CD14-positive monocyte (primary cell): ENCODE measurements around the gene THSD7A. TPM values are rescaled to one million over a fixed set of nuclear protein-coding genes. Genes with fewer than 3 reads are reported as not detected.

Source experiments
- DNase-seq, 3 donors: peaks; one replicate each; pipeline ENCODE4 v3.0.0-alpha.2; 2011 to 2022
- H2AFZ ChIP-seq: 2 replicates; pipeline ENCODE4 v1.6.0; 2012; ENCODE audit warnings: mild to moderate bottlenecking, low read depth, low read length, inconsistent platforms; ENCODE audit not compliant: insufficient read depth, poor library complexity, severe bottlenecking
- H3K27ac ChIP-seq, 2 donors: 1 replicate in 1 of 2; 2 replicates in 1 of 2; pipeline ENCODE4 v1.5.1; 2012 to 2013; ENCODE audit warnings: low read length in 2 of 2, control low read depth in 1 of 2, inconsistent platforms in 1 of 2, low read depth in 1 of 2, mild to moderate bottlenecking in 1 of 2
- H3K27me3 ChIP-seq, 2 donors: one replicate each; pipeline versions ENCODE4 v1.6.0 to v1.6.1; 2011 to 2013; ENCODE audit warnings: low read length in 2 of 2; ENCODE audit not compliant: control insufficient read depth in 2 of 2, insufficient read depth in 2 of 2
- H3K36me3 ChIP-seq, 2 donors: replicated peaks in 1 of 2; 1 replicate in 1 of 2; 2 replicates in 1 of 2; pipeline versions ENCODE4 v1.5.1 to v1.6.1; 2012 to 2013; ENCODE audit warnings: low read length in 2 of 2, control low read depth in 1 of 2, inconsistent platforms in 1 of 2, mild to moderate bottlenecking in 1 of 2; ENCODE audit not compliant: insufficient read depth in 2 of 2, control insufficient read depth in 1 of 2
- H3K4me1 ChIP-seq, 2 donors: 1 replicate in 1 of 2; 2 replicates in 1 of 2; pipeline versions ENCODE4 v1.5.1 to v1.6.1; 2012 to 2013; ENCODE audit warnings: low read length in 2 of 2, control low read depth in 1 of 2, inconsistent platforms in 1 of 2, mild to moderate bottlenecking in 1 of 2, moderate library complexity in 1 of 2; ENCODE audit not compliant: insufficient read depth in 2 of 2, control insufficient read depth in 1 of 2
- H3K4me2 ChIP-seq: replicated peaks from 2 replicates; pipeline ENCODE3; 2012; ENCODE audit warnings: low read length, moderate library complexity, mild to moderate bottlenecking; ENCODE audit not compliant: poor library complexity, severe bottlenecking; ENCODE audit errors: extremely low read depth
- H3K4me3 ChIP-seq, 3 experiments: fragments of 200-600 bp in 1 of 3; sonication (generic) in 1 of 3; replicated peaks in 1 of 3; 1 replicate in 2 of 3; 2 replicates in 1 of 3; pipeline ENCODE4 v1.5.1; 2011 to 2013; ENCODE audit warnings: low read length in 3 of 3, mild to moderate bottlenecking in 3 of 3, control low read depth in 2 of 3, low read depth in 2 of 3, inconsistent platforms in 1 of 3, moderate library complexity in 1 of 3
- H3K79me2 ChIP-seq: 2 replicates; pipeline ENCODE4 v1.6.0; 2012; ENCODE audit warnings: mild to moderate bottlenecking, control low read depth, inconsistent platforms, low read length, moderate library complexity; ENCODE audit not compliant: insufficient read depth
- H3K9ac ChIP-seq: 2 replicates; pipeline ENCODE4 v1.6.0; 2017; ENCODE audit warnings: low read length, mild to moderate bottlenecking; ENCODE audit not compliant: insufficient read depth, poor library complexity, severe bottlenecking
- H3K9me3 ChIP-seq, 2 donors: replicated peaks in 1 of 2; 1 replicate in 1 of 2; 2 replicates in 1 of 2; pipeline versions ENCODE4 v1.5.1 to v1.6.1; 2012 to 2013; ENCODE audit warnings: low read length in 2 of 2, control low read depth in 1 of 2; ENCODE audit not compliant: control insufficient read depth in 1 of 2, insufficient read depth in 1 of 2
- H4K20me1 ChIP-seq: 2 replicates; pipeline ENCODE4 v1.6.0; 2012; ENCODE audit warnings: mild to moderate bottlenecking, low read length, control low read depth, moderate library complexity; ENCODE audit not compliant: insufficient read depth
- H3K27ac Mint-ChIP-seq, 7 donors: one replicate each; pipeline ENCODE4 v1.8.0; 2020; ENCODE audit warnings: mild to moderate bottlenecking in 7 of 7, mixed read lengths in 7 of 7, moderate library complexity in 6 of 7, inconsistent platforms in 2 of 7
- H3K27me3 Mint-ChIP-seq, 3 donors: one replicate each; pipeline ENCODE4 v1.8.0; 2021 to 2022; ENCODE audit warnings: low read depth in 3 of 3, mild to moderate bottlenecking in 3 of 3, mixed read lengths in 3 of 3, moderate library complexity in 3 of 3, inconsistent platforms in 1 of 3
- H3K36me3 Mint-ChIP-seq, 2 donors: one replicate each; pipeline ENCODE4 v1.8.0; 2020; ENCODE audit warnings: mixed read lengths in 2 of 2, inconsistent platforms in 1 of 2, mild to moderate bottlenecking in 1 of 2
- H3K4me1 Mint-ChIP-seq: one replicate; pipeline ENCODE4 v1.8.0; 2020; ENCODE audit warnings: mild to moderate bottlenecking, mixed read lengths
- H3K4me3 Mint-ChIP-seq, 2 donors: one replicate each; pipeline ENCODE4 v1.8.0; 2020; ENCODE audit warnings: mild to moderate bottlenecking in 2 of 2, mixed read lengths in 2 of 2, moderate library complexity in 1 of 2
- H3K9me3 Mint-ChIP-seq, 7 donors: one replicate each; pipeline ENCODE4 v1.8.0; 2020 to 2022; ENCODE audit warnings: mixed read lengths in 7 of 7, mild to moderate bottlenecking in 6 of 7, moderate library complexity in 6 of 7, inconsistent platforms in 2 of 7
- CTCF ChIP-seq: fragments of 200-600 bp; IDR thresholded peaks from one replicate; pipeline ENCODE4 v1.8.0; 2022; ENCODE audit warnings: antibody characterized with exemption, mild to moderate bottlenecking
- WGBS: methylation state at CpG from one replicate; pipeline ENCODE4 v1.1.5; 2013; ENCODE audit warnings: missing lambda C conversion rate; ENCODE audit not compliant: insufficient coverage; 5-methylcytosine and 5-hydroxymethylcytosine counted together
- intact Hi-C, 2 donors: fragments of 100-400 bp; cut with micrococcal nuclease; formaldehyde crosslinking; loops; one replicate each; pipeline versions ENCODE4 v1.15.0 to v1.15.1; 2023
- polyA plus RNA-seq, 3 donors: library from polyadenylated mRNA; depleted of rRNA in 1 of 3; unstranded in 2 of 3; stranded (reverse) in 1 of 3; fragments of 300-500 nt in 2 of 3; fragments of >200 nt in 1 of 3; fragmentation: Illumina TruSeq in 2 of 3; gene quantifications; 1 replicate in 2 of 3; 2 replicates in 1 of 3; pipeline ENCODE4 v1.2.3, GENCODE V29; 2012 to 2021

THSD7A gene
- polyA plus RNA-seq, 3 donors: under 0.01 TPM; not detected in 2

- Mint-ChIP-seq H3K36me3 (no peaks in the 10 kb centered on the region), H3K9me3 (peaks cover 0 to 2% (median 0%) of the 10 kb centered on the region in 7 donors), H3K4me3 (no peak overlapping the region), H3K4me1 (peaks cover 20% of the 10 kb centered on the region), H3K27ac (peak overlapping the region in 2 of 7 donors; percentile 6 to 56), H3K27me3 (peaks cover 0 to 2% (median 1%) of the 10 kb centered on the region in 3 donors)
- Histone ChIP-seq H3K4me2 (peak overlapping the region; percentile 16), H2AFZ (no peak overlapping the region), H3K4me3 (no peak overlapping the region), H3K36me3 (no peaks in the 10 kb centered on the region), H3K9ac (no peak overlapping the region), H3K27me3 (no peaks in the 10 kb centered on the region), H4K20me1 (no peaks in the 10 kb centered on the region), H3K27ac (peak overlapping the region in 1 of 2 donors; percentile 46), H3K9me3 (no peaks in the 10 kb centered on the region), H3K79me2 (no peaks in the 10 kb centered on the region), H3K4me1 (peaks cover 4 to 13% of the 10 kb centered on the region in 2 donors)
- WGBS: no CpG with 5 or more reads among the region's 3 CpGs
- DNase-seq: peak in 2 of 3 donors; percentile 10 to 35
- TF ChIP-seq CTCF: no peak
- intact Hi-C loops: no loop called here
Observed at GRCh38 chr7:11478882-11479281, 353.1 kb downstream of the THSD7A start.

DNA sequence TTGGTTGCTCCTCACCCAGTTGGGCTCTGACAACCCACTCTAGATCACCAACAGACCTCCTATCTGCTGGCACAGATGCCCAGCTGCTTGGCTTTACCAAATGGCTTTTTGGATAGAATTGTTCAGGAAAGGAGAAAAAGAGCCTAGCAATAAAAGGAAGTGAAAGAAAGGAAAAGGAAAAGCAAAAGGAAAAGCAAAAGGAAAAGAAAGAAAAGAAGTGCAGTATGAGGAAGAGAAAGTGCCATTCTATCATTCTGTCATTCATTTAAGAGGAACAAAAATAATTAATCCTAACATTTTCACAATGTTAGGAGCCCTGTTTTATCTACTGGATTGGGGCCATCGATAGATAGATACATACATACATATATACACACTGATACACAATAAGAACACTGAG lies 353.6 kb downstream of the THSD7A start:
- peak overlapping the region in 1 of 2 donors; percentile 46 for H3K27ac ChIP-seq
- Mint-ChIP-seq H3K4me1 (peaks cover 18% of the 10 kb centered on the region), H3K27ac (peak overlapping the region in 3 of 7 donors; percentile 6 to 56 (median 29)), H3K27me3 (peaks cover 0 to 2% (median 1%) of the 10 kb centered on the region in 3 donors), H3K4me3 (no peak overlapping the region), H3K36me3 (no peaks in the 10 kb centered on the region), H3K9me3 (peaks cover 0 to 2% (median 0%) of the 10 kb centered on the region in 7 donors)
- H3K4me3 ChIP-seq: no peak overlapping the region
- no peak overlapping the region for H2AFZ ChIP-seq
- DNase-seq: peak in 2 of 3 donors; percentile 7 to 8
- no peaks in the 10 kb centered on the region for H4K20me1 ChIP-seq
- H3K27me3 ChIP-seq: no peaks in the 10 kb centered on the region
- peaks cover 3 to 13% of the 10 kb centered on the region in 2 donors for H3K4me1 ChIP-seq
- no peaks in the 10 kb centered on the region for H3K9me3 ChIP-seq
- H3K9ac ChIP-seq: no peak overlapping the region
- H3K36me3 ChIP-seq: no peaks in the 10 kb centered on the region
- intact Hi-C loops: no loop called here
- H3K4me2 ChIP-seq: peak overlapping the region; percentile 16
- no peaks in the 10 kb centered on the region for H3K79me2 ChIP-seq
- no peak for TF ChIP-seq CTCF
- no CpG with 5 or more reads among the region's 1 CpG for WGBS
